GM10248 (cell line): ENCODE data around the gene NUP37.
"Not testable (repeated sequence)": the region's sequence is repeated elsewhere in the genome, so short reads cannot be mapped to it uniquely, and the experiment has no call there.

Experiments used
- CTCF ChIA-PET: fragments of 300-600 bp; sonication (Branson Sonifier 250); formaldehyde crosslinking; extraction: SDS; loops from one replicate; lab custom pipeline; 2021; ENCODE audit warnings: antibody characterized with exemption; lab: Yijun Ruan, JAX
- POLR2A ChIA-PET: fragments of 350-650 bp; sonication (Branson Sonifier 250); formaldehyde crosslinking; extraction: SDS; loops from one replicate; lab custom pipeline; 2020; ENCODE audit warnings: antibody characterized with exemption; lab: Yijun Ruan, JAX
- DNase-seq: peaks from one replicate; pipeline ENCODE4 v3.0.0; 2012; ENCODE audit errors: extremely low spot score
- CTCF ChIP-seq: IDR thresholded peaks from 2 replicates; pipeline ENCODE4 v1.5.1; 2012; ENCODE audit warnings: mild to moderate bottlenecking, low read depth; ENCODE audit errors: extremely low read depth, missing control alignments, control extremely low read depth

Gene NUP37

GRCh38 chr12:102106905-102107304, 13.0 kb downstream of the NUP37 start:
- POLR2A ChIA-PET, result no interaction called here
- TF ChIP-seq CTCF, result no peak
- DNase-seq, result no peak
- CTCF ChIA-PET, result no interaction called here

GRCh38 chr12:102096855-102097254, 23.1 kb downstream of the NUP37 start:
- ChIA-PET CTCF (interaction anchor here (0.7 to 1.8 kb wide), 14 partner anchors 8 to 678 kb away, joined by 3 to 10 read pairs (median 4); no protein-coding TSS in a partner anchor), POLR2A (no interaction called here)
- no peak for DNase-seq
- no peak for TF ChIP-seq CTCF

- DNase-seq, result no peak
- ChIA-PET CTCF (interaction anchor here (0.6 to 2.0 kb wide), 33 partner anchors 9 to 721 kb away, joined by 3 to 10 read pairs (median 4); partner anchors contain the start of genes IGF1, NUP37 and PARPBP), POLR2A (no interaction called here)
- peak; percentile 65 for TF ChIP-seq CTCF
Observed at GRCh38 chr12:102095677-102096263, 24.1 kb downstream of the NUP37 start.

GRCh38 chr12:102093319-102093718, 26.6 kb downstream of the NUP37 start:
- ChIA-PET POLR2A (no interaction called here), CTCF (interaction anchor here (0.9 to 2.0 kb wide), 3 partner anchors 9 to 30 kb away, joined by 3 to 4 read pairs (median 4); no protein-coding TSS in a partner anchor)
- DNase-seq, result no peak
- no peak for TF ChIP-seq CTCF

GRCh38 chr12:102089228-102089835, 30.6 kb downstream of the NUP37 start:
- DNase-seq, POLR2A ChIA-PET, CTCF ChIA-PET: not testable (repeated sequence)

- DNase-seq, result no peak
- POLR2A ChIA-PET, result interaction anchor here (0.6 kb wide), 2 partner anchors 12 to 145 kb away, joined by 3 read pairs; no protein-coding TSS in a partner anchor
- CTCF ChIA-PET, result no interaction called here
- no peak for TF ChIP-seq CTCF
Observed at GRCh38 chr12:102080842-102081241, 39.1 kb downstream of the NUP37 start.

- POLR2A ChIA-PET, CTCF ChIA-PET, DNase-seq: not testable (repeated sequence)
Observed at GRCh38 chr12:102072092-102072491, 47.8 kb downstream of the NUP37 start.
